Stimulated activated CD8-positive, alpha-beta memory T cell treated with anti-CD3 and anti-CD28 coated beads, Interleukin-2, amount 100 ng/mL, for 1 hour (primary cell): Measurements from ENCODE around the gene SIRPD.

Source experiments
- DNase-seq, 2 donors: peaks; one replicate each; pipeline ENCODE4 v3.0.0-alpha.2; 2020; ENCODE audit warnings: low read depth in 2 of 2

The SIRPD gene

DNA sequence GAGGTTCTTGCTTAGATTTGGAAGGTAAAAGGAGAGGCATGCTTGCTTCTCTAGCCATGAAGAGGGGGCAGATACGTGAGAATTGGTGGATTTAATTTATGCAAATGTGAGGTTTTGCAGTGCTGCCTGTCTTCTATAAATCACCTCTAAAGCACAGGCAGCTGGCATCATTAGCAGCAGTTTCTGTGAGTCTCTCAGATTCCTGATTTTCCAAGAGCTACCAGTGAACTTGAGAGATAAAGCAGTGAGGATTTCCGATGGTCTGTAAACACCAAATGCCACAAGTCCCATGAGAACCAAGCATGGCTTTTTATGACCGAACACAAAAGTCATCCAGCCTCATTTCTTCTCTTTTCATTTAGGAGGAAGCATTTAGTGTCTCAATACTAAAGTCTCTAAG is 63.1 kb downstream of the SIRPD start:
- no peak for DNase-seq

DNA sequence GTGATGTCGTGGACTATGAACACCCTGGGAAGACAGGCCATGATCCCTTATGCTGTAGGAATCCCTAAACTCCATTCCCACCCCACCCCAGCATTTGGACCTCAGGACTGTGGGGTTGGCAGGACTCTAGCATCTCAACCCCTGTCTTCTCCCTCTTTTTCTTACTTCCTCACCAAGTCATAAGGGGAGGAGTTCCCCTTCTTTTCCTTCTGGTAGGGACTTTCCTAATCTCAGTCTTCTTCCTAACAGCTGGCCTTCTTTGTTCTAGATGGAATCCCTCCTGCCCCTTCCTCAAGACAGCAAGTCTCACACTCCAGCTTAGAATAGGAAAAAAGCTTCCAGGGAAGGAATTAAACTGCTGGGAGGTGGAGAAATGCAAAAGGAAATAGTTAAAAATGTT is 64.0 kb downstream of the SIRPD start:
- no peak for DNase-seq

DNA sequence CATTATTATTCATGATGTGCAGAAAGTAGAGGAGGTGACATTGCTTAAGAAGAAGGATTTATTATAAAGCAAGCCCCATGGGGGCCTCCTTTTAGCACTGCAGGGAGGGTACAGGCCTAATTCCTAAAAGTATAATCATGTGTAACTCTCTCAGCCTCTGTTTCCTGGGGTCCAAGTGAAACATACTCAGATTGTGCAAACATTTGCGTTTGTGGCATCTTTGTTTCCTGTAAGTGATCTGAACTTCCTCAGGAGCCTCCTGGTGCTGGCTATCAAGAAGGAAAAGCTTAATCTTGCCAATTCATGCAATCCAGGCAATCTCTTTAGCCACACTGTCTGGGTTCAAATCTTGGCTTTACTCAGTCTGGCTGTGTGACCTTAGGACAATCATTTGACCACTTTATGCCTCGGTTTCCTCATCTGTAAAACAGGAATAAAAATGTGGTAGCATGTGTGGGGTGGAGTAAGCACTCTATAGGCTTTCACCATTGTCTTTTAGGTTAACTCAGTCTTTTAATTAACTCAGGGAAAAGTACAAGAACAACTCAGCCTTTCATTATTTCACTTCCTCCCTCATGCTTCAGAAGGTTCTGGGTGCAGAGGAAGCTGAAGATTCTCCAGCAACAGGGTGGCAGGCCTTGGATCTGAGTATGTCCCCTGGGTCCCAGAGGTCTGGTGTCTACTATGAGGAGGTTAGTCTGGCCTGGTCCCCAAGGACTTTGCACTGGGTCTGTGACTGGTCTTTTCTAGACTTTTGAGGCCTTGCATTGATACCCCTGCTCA is 65.5 kb downstream of the SIRPD start:
- DNase-seq, result no peak

DNA sequence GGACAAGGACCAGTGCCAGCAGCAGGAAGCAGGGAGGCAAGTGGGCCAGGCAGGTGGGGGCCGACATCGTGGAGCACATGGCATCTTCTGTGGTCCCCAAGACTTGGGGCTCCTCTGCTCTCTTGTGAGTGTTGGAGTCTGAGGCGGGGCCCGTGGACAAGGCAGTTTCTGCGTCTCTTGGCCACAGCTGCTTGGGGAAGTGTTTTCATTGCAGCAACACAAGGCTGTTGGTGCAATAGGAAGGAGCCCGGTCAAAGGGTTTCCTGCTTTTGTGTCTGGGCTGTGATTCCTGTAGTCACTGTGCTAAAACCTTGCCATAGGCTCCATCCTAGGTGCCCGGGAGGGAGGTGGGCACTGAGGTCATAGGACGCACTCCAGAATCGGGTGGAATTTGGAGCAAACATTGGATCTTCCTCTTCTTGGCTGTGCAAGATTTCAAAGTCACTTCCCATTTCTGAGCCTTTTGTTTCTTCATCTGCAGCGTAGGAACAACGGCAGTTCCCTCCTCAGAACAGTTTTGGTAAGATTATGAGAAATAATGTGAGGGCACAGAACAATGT is 66.1 kb downstream of the SIRPD start, which contains the start of gene SIRPB2:
Gene SIRPB2 (minus strand): TSS at position 140 of the 560 bp plus-strand sequence. CDS start 61 bp downstream, at position 79.
- DNase-seq, result no peak

DNA sequence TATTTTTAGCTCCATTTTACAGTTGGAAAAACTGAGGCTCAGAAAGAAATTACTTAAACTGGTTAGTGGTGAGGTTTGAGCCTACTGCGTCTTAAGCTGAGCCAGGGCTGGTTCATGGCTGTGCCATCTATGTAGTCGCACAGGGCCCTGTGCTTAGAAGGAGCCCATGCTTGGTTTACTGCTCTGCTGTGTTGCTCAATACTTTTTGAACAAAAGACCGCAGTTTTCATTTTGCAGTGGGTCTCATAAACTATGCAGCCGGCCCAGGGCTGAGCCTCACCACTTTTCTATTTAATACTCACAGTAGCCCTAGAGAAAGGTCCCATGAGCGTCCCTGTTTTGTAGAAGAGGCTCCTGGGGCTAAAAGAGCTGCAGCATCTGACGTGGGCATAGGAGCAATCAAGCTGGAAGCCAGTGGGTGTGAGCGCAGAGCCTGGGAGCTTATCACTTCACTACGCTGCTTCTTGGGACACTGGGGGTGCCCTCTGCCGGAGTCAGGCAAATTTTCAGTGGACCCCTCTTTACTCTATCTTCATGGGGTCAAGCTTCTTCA is 66.8 kb downstream of the SIRPD start:
- DNase-seq, result no peak

DNA sequence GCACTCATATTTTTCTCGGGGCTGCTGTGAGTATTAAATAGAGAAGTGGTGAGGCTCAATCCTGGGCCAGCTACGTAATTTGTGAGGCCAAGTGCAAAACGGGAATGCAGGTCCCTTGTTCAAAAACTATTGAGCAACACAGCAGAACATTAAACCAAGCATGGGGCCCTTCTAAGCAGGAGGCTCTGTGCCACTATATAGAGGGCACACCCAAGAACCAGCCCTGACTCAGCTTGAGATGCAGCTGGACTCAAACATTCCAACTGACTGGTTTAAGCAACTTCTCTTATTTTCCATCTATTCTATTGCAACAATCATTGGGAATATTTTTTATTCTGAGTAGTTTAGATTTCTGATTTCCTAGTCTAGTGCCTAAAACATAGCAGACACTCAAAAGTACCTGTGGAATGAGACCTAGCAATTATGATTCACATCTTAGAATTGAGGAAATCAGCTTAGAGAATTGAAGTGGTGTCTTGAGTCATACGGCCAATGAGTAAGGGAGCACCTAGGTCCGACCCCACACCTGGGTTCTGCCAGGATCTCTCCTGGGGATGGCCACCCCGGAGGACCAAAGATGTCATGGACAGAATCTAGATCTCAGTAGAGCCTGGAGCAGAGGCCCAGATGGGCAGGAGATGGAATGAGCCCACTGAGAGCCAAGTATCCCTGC is 67.6 kb downstream of the SIRPD start:
- DNase-seq, result no peak

DNA sequence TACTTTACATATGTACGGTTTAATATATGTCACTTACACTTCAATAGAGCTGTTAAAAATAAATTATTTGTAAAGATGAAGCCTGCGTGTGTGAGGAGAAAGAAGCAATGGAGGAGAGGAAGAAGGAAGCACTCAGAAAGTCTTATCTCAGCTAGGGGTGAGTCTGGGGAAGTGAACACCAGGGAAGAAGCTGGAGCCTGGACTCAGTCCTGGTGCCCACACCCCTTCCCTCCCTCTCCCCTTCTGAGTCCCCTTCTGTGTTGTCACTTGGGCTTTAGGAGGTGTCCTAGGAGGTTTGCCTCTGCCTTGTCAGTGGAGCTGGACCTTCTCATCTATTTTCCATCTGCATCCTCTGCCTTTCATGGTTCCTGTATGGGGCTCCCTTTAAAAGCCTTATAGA is 68.2 kb downstream of the SIRPD start:
- no peak for DNase-seq

DNA sequence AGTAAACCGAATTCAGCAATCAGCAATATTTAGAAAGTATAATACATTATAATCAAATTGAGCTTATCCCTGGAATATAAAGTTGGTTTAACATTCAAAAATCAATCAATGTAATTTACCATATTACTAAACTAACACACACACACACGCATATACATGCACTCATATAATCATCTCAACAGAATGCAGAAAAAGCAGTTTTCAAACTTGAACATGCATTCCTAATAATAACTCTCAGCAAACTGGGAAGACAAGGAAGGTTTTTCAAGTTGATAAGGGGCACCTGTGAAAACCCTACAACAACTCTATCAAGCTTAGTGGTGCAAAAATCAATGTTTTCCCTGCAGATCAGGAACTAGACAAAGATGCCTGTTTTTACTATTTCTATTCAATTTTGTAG is 70.9 kb downstream of the SIRPD start:
- no peak for DNase-seq

DNA sequence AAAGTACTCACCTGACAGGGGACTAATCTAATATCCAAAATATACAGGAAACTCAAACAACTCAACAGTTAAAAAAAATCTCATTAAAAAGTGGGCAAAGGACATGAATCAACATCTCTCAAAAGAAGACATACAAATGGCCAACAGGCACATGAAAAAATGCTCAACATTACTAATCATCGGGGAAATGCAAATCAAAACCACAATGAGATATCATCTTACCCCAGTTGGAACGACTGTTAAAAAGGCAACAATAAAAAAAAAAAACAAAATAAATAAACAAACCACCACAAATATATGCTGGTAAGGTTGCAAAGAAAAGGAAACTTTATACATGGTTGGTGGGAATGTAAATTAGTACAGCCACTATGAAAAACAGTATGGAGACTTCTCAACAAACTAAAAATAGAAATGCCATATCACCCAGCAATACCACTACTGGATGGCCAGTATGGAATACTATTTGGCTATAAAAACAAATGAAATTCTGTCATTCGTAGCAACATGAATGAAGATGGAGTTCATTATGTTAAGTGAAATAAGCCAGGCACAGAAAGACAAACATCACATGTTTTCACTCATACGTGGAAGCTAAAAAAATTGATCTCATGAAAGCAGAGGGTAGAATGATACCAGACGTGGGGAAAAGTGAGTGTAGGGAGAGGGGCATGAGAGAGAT is 72.9 kb downstream of the SIRPD start:
- DNase-seq, result no peak
